ENCODE data around the gene B2M. TPM values are rescaled to one million over a fixed set of nuclear protein-coding genes. Genes with fewer than 3 reads are reported as not detected.
A peak's percentile ranks its signal among the peaks of the same experiment; 100 is the strongest.

B2M gene
- total and polyA plus RNA-seq, 2 of the 13 experiments (the other 11 are each of a cell fraction or from before 2014, with no cell fraction given) = 784 to 857 TPM

GRCh38 chr15:44663410-44664308 lies 47.7 kb upstream of the B2M start, which contains the start of gene SPG11 (continued):
- no peak for TF ChIP-seq AHDC1 (CRISPR knock-in tag; IDR thresholded peaks at IDR 0.05; ENCODE audit: borderline replicate concordance)
- no peak for TF ChIP-seq SNAPC2 (CRISPR knock-in tag; IDR thresholded peaks at IDR 0.05)
- no peak for TF ChIP-seq TERF1 (CRISPR knock-in tag; IDR thresholded peaks at IDR 0.05)
- no peak for TF ChIP-seq GTF2F1 (IDR thresholded peaks at IDR 0.05; ENCODE audit: low read length)
- TF ChIP-seq STAG1 (CRISPR knock-in tag; IDR thresholded peaks at IDR 0.05) = peak; percentile 94
- no peak; the same call in 1 of the 2 replicates for TF ChIP-seq NR1H2 (CRISPR knock-in tag; IDR thresholded peaks at IDR 0.05; ENCODE audit: borderline replicate concordance, low read depth)
- TF ChIP-seq YEATS4 (CRISPR knock-in tag; IDR thresholded peaks at IDR 0.05; ENCODE audit: borderline replicate concordance) = peak; percentile 91
- TF ChIP-seq ZGPAT (CRISPR knock-in tag; IDR thresholded peaks at IDR 0.05) = peak; percentile 93
- TF ChIP-seq KDM3A (CRISPR knock-in tag; IDR thresholded peaks at IDR 0.05; ENCODE audit: low read depth) = peak; percentile 76; the same call in 1 of the 2 replicates
- TF ChIP-seq ESRRA (CRISPR knock-in tag; IDR thresholded peaks at IDR 0.05; ENCODE audit: low read depth) = no peak; the same call in 1 of the 2 replicates
- TF ChIP-seq HIVEP1 (CRISPR knock-in tag; IDR thresholded peaks at IDR 0.05) = peak; percentile 50; the same call in 1 of the 2 replicates
- TF ChIP-seq ZBTB39 (CRISPR knock-in tag; IDR thresholded peaks at IDR 0.05) = peak; percentile 57; the same call in 1 of the 2 replicates
- peak; percentile 63 for TF ChIP-seq ZNF18 (CRISPR knock-in tag; IDR thresholded peaks at IDR 0.05; ENCODE audit: insufficient replicate concordance)
- TF ChIP-seq SP4 (CRISPR knock-in tag; IDR thresholded peaks at IDR 0.05) = peak; percentile 86
- no peak; the same call in 1 of the 2 replicates for TF ChIP-seq ZSCAN9 (CRISPR knock-in tag; IDR thresholded peaks at IDR 0.05; ENCODE audit: borderline replicate concordance)
